ENCODE measurements around the gene ATF6B. TPM values are rescaled to one million over a fixed set of nuclear protein-coding genes. Genes with fewer than 3 reads are reported as not detected.

ATF6B gene
- total and polyA plus RNA-seq, 2 experiments from 2014 or later = 24.9 to 26.1 TPM

DNA sequence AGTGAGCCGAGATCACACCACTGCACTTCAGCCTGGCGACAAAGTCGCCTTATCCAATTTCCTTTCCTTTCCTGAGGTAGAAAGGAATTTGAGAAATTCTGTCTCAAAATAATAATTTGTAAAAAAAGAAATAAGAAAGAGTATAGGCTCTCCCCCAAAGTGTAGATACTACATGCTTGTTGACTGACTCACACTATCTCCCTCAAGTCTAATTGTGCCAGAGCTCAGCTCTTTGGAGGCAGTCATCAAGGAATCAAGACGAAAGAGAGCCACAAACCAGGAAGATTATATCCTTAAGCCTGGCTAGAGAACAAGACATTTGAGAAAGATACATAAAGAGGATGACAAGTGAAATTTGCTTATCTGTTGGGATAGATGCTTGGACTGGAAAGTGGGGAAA lies 5.7 kb upstream of the ATF6B start:
- no peak overlapping the region for H2AFZ ChIP-seq
- Mint-ChIP-seq H3K27ac (no peak overlapping the region), H3K27me3 (ENCODE audit: insufficient read depth, low read depth, poor library complexity) (peaks cover 5% of the 10 kb centered on the region), H3K4me3 (no peak overlapping the region), H3K4me1 (peaks cover 9% of the 10 kb centered on the region; the same call in 2 of the 3 replicates), H3K36me3 (ENCODE audit: low read depth) (no peaks in the 10 kb centered on the region), H3K9me3 (no peaks in the 10 kb centered on the region)
- H3K27me3 ChIP-seq (ENCODE audit: insufficient read depth) = no peaks in the 10 kb centered on the region
- no peak overlapping the region for H3K4me2 ChIP-seq
- H3K9me2 ChIP-seq (ENCODE audit: insufficient read depth) = no peaks in the 10 kb centered on the region
- H4K20me1 ChIP-seq (replicated peaks; ENCODE audit: insufficient read depth) = no peaks in the 10 kb centered on the region
- DNase-seq (ENCODE audit: low spot score) (no peak), ATAC-seq (no peak)
- no peaks in the 10 kb centered on the region for H3K36me3 ChIP-seq (ENCODE audit: insufficient read depth)
- 0 out of 2 replicates have a peak, but pooled peaks cover 3% of the 10 kb centered on the region for H3F3A ChIP-seq (replicated peaks; ENCODE audit: low read depth)
- no peak overlapping the region for H3K4me3 ChIP-seq
- H3K27ac ChIP-seq (ENCODE audit: low read depth) = no peak overlapping the region
- peaks cover 12% of the 10 kb centered on the region for H3K4me1 ChIP-seq (ENCODE audit: insufficient read depth)
- TF ChIP-seq EZH2phosphoT487 (IDR thresholded peaks at IDR 0.05; ENCODE audit: unreplicated experiment) (no peak), STAT1 (IDR thresholded peaks at IDR 0.05; ENCODE audit: unreplicated experiment) (no peak), NANOG (IDR thresholded peaks at IDR 0.05; ENCODE audit: borderline replicate concordance) (no peak), ZNF114 (CRISPR knock-in tag; IDR thresholded peaks at IDR 0.05) (no peak)
- TF ChIP-seq, protein P1, sequence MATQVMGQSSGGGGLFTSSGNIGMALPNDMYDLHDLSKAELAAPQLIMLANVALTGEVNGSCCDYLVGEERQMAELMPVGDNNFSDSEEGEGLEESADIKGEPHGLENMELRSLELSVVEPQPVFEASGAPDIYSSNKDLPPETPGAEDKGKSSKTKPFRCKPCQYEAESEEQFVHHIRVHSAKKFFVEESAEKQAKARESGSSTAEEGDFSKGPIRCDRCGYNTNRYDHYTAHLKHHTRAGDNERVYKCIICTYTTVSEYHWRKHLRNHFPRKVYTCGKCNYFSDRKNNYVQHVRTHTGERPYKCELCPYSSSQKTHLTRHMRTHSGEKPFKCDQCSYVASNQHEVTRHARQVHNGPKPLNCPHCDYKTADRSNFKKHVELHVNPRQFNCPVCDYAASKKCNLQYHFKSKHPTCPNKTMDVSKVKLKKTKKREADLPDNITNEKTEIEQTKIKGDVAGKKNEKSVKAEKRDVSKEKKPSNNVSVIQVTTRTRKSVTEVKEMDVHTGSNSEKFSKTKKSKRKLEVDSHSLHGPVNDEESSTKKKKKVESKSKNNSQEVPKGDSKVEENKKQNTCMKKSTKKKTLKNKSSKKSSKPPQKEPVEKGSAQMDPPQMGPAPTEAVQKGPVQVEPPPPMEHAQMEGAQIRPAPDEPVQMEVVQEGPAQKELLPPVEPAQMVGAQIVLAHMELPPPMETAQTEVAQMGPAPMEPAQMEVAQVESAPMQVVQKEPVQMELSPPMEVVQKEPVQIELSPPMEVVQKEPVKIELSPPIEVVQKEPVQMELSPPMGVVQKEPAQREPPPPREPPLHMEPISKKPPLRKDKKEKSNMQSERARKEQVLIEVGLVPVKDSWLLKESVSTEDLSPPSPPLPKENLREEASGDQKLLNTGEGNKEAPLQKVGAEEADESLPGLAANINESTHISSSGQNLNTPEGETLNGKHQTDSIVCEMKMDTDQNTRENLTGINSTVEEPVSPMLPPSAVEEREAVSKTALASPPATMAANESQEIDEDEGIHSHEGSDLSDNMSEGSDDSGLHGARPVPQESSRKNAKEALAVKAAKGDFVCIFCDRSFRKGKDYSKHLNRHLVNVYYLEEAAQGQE (IDR thresholded peaks at IDR 0.05; ENCODE audit: unreplicated experiment) = no peak
- H3K79me2 ChIP-seq (replicated peaks; ENCODE audit: insufficient read depth) = peaks cover 7% of the 10 kb centered on the region; the same call in 1 of the 2 replicates

DNA sequence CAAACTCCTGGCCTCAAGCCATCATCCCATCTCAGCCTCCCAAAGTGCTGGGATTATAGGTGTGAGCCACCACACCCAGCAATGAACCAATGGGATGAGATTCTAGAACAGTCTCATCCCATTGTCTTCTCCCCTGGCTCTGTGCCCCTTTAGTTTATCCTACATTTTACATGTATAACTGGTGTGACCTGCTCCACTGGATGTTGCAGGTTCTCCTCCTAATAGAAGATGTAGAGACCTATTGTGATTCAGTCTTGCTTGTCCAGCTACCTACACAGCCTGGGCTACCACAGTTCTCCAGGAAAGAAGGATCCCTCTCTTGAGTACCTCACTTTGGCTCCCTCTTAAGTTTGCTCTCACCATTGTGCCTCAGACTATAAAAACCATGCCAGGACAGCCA lies 4.1 kb upstream of the ATF6B start:
- TF ChIP-seq, protein P2, sequence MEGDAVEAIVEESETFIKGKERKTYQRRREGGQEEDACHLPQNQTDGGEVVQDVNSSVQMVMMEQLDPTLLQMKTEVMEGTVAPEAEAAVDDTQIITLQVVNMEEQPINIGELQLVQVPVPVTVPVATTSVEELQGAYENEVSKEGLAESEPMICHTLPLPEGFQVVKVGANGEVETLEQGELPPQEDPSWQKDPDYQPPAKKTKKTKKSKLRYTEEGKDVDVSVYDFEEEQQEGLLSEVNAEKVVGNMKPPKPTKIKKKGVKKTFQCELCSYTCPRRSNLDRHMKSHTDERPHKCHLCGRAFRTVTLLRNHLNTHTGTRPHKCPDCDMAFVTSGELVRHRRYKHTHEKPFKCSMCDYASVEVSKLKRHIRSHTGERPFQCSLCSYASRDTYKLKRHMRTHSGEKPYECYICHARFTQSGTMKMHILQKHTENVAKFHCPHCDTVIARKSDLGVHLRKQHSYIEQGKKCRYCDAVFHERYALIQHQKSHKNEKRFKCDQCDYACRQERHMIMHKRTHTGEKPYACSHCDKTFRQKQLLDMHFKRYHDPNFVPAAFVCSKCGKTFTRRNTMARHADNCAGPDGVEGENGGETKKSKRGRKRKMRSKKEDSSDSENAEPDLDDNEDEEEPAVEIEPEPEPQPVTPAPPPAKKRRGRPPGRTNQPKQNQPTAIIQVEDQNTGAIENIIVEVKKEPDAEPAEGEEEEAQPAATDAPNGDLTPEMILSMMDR (conservative IDR thresholded peaks at IDR 0.05; ENCODE audit: low read depth in 2 of 2) = no peak
- Histone ChIP-seq H3K9me2 (ENCODE audit: insufficient read depth) (no peaks in the 10 kb centered on the region), H4K20me1 (replicated peaks; ENCODE audit: insufficient read depth) (no peaks in the 10 kb centered on the region), H2AFZ (no peak overlapping the region), H3F3A (replicated peaks; ENCODE audit: low read depth) (peaks cover 9% of the 10 kb centered on the region; the same call in 1 of the 2 replicates), H3K79me2 (replicated peaks; ENCODE audit: insufficient read depth) (peaks cover 10% of the 10 kb centered on the region), H3K4me1 (ENCODE audit: insufficient read depth) (peaks cover 18% of the 10 kb centered on the region), H3K4me3 (no peak overlapping the region), H3K27ac (ENCODE audit: low read depth) (no peak overlapping the region), H3K4me2 (no peak overlapping the region), H3K36me3 (ENCODE audit: insufficient read depth) (no peaks in the 10 kb centered on the region), H3K27me3 (ENCODE audit: insufficient read depth) (no peaks in the 10 kb centered on the region)
- Mint-ChIP-seq H3K27me3 (ENCODE audit: insufficient read depth, low read depth, poor library complexity) (peaks cover 11% of the 10 kb centered on the region), H3K9me3 (no peaks in the 10 kb centered on the region), H3K4me3 (no peak overlapping the region), H3K4me1 (peaks cover 18% of the 10 kb centered on the region), H3K36me3 (ENCODE audit: low read depth) (no peaks in the 10 kb centered on the region; the same call in 2 of the 3 replicates), H3K27ac (no peak overlapping the region)
- no peak for DNase-seq (ENCODE audit: low spot score)
- no peak for ATAC-seq

All from GM23338 (cell line).